Neutrophil (primary cell): ENCODE results near the gene SLX4IP.

Experiments used
- H3K27ac ChIP-seq: fragments of 200-600 bp; sonication (generic); 2 replicates; pipeline ENCODE4 v1.5.1; 2016; ENCODE audit warnings: mild to moderate bottlenecking, moderate library complexity
- H3K27me3 ChIP-seq: fragments of 200-600 bp; sonication (generic); 2 replicates; pipeline ENCODE4 v1.6.0; 2016; ENCODE audit warnings: mild to moderate bottlenecking
- H3K36me3 ChIP-seq: fragments of 200-600 bp; sonication (generic); 2 replicates; pipeline ENCODE4 v1.5.1; 2017
- H3K4me1 ChIP-seq, 2 experiments: fragments of 200-600 bp in 1 of 2; sonication (generic) in 1 of 2; 1 replicate in 1 of 2; 2 replicates in 1 of 2; pipeline versions ENCODE4 v1.5.1 to v1.6.1; 2013 to 2016; ENCODE audit warnings: low read depth in 1 of 2, low read length in 1 of 2, mild to moderate bottlenecking in 1 of 2, moderate library complexity in 1 of 2; ENCODE audit not compliant: control insufficient read depth in 1 of 2, insufficient read depth in 1 of 2
- H3K4me3 ChIP-seq, 2 experiments: fragments of 200-600 bp in 1 of 2; sonication (generic) in 1 of 2; 1 replicate in 1 of 2; 2 replicates in 1 of 2; pipeline ENCODE4 v1.5.1; 2013 to 2016; ENCODE audit warnings: low read depth in 1 of 2, low read length in 1 of 2, mild to moderate bottlenecking in 1 of 2, moderate library complexity in 1 of 2
- H3K9me3 ChIP-seq: fragments of 200-600 bp; sonication (generic); 2 replicates; pipeline ENCODE4 v1.5.1; 2016
- TF ChIP-seq, protein P1 (sequence below): fragments of 200-600 bp; sonication (generic); IDR thresholded peaks from 2 replicates; pipeline ENCODE4 v1.5.1; 2016; ENCODE audit warnings: antibody characterized with exemption

The SLX4IP gene

DNA sequence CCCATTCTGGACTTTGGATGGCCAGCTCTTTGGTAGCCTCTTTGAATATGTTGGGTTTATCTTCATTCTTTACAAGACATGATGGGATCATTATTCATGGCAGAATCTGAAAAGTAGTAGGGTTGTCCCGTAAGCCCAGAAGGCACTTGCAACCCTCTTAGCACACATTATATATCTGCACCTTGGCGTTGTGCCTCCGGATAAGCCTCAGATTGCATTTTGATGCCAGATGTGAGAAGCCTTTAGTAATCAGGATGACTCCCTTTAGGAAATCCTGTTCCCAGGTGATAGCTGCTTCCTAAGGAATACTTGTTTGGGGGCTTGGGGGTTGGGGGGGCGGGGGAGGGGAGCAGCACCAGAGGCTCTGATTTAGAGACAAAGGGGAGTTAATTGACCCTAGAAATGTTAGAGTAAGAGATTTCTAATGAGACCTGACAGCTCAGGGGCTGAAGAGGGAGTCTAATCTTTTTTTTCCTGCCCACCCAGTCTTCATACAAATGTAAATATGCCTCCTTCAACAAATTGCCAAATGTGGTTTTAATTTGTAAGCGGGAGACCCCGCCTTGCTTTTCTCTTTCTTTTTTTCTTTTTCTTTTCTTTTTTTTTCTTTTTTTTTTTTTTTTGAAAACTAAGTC, 183.6 kb downstream of the SLX4IP start:
- H3K4me1 ChIP-seq: no peaks in the 10 kb centered on the region
- no peak overlapping the region for H3K27ac ChIP-seq
- TF ChIP-seq, protein P1, sequence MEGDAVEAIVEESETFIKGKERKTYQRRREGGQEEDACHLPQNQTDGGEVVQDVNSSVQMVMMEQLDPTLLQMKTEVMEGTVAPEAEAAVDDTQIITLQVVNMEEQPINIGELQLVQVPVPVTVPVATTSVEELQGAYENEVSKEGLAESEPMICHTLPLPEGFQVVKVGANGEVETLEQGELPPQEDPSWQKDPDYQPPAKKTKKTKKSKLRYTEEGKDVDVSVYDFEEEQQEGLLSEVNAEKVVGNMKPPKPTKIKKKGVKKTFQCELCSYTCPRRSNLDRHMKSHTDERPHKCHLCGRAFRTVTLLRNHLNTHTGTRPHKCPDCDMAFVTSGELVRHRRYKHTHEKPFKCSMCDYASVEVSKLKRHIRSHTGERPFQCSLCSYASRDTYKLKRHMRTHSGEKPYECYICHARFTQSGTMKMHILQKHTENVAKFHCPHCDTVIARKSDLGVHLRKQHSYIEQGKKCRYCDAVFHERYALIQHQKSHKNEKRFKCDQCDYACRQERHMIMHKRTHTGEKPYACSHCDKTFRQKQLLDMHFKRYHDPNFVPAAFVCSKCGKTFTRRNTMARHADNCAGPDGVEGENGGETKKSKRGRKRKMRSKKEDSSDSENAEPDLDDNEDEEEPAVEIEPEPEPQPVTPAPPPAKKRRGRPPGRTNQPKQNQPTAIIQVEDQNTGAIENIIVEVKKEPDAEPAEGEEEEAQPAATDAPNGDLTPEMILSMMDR: no peak
- H3K27me3 ChIP-seq: no peaks in the 10 kb centered on the region
- no peak overlapping the region for H3K4me3 ChIP-seq
- no peaks in the 10 kb centered on the region for H3K9me3 ChIP-seq
- peaks cover 5% of the 10 kb centered on the region for H3K36me3 ChIP-seq

DNA sequence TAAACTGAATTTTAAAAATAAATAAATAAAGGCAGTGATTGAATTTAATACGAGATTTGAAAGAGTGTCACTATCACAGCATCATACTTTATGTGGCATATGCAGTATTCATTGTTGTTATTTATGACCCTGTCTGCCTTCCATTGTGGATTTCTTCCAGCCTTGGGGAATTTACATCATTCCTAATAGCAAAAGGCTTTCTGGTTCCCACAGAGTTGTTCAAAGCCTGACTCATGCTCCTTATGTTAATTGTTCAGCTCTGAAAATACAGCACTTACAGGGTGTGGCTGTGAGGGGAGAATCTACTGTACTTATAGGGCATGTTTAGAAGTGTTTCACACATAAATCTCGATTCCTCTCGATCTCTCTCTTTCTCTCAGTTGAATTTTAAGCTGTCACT, 184.3 kb downstream of the SLX4IP start:
- Histone ChIP-seq H3K9me3 (no peaks in the 10 kb centered on the region), H3K36me3 (peaks cover 6% of the 10 kb centered on the region), H3K27ac (no peak overlapping the region), H3K4me1 (no peaks in the 10 kb centered on the region), H3K27me3 (no peaks in the 10 kb centered on the region), H3K4me3 (no peak overlapping the region)
- TF ChIP-seq, protein P1: no peak

DNA sequence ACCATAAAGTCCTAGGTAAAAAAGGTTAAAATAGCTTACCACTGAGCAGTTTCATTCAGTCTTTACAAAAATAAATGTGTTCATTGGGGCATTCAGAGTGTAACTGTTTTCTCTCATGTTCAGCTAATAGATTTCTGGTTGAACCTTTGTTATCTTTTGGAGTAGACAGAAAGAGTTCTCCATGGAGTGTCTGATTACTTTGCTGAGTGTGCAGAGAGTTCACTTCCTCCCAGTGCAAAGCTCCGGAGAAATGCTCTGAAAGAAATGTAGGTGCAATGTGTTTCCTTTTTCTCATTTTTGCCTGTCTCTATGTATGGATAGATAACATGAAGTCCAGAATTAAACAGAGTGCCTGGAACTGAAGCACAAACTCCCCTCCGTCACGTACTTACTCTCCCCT, 186.0 kb downstream of the SLX4IP start:
- TF ChIP-seq, protein P1: no peak
- Histone ChIP-seq H3K27ac (no peak overlapping the region), H3K27me3 (no peaks in the 10 kb centered on the region), H3K36me3 (peaks cover 6% of the 10 kb centered on the region), H3K4me3 (no peak overlapping the region), H3K9me3 (no peaks in the 10 kb centered on the region), H3K4me1 (no peaks in the 10 kb centered on the region)

DNA sequence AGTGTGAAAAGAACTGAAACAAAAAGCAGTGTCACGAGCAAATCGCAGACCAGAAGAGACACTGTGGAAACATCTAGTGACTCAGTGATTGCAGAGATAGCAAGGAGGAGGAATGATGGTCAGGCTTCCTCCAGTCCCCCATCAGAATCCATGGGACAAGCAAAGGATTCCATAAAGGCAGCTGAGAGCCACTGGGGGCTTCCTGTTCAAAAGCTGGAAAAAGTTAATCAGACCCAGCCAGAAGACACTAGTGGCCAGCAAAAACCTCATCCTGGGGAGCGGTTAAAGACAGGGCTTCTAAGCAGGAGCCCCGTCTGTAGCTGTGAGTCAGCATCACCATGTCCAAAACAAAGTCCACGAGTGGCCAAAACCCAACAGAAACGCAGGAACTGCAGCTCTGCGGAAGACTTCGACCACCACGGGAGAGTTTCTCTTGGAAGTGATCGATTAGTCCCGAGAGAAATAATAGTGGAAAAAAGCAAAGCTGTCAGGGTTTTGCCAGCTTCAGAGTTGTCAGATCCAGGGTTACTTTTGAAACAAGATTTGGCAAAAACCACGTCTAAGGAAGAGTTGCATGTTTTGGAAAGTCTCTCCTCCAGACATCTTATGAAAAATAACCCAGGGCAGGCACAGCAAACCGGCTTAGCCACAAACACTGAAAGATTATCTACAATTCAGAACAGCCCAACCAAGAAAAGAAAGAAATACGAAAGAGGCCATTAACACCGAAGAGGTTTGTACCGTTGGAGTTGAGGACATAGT, 187.7 kb downstream of the SLX4IP start:
- TF ChIP-seq, protein P1: no peak
- Histone ChIP-seq H3K9me3 (no peaks in the 10 kb centered on the region), H3K27me3 (no peaks in the 10 kb centered on the region), H3K4me1 (no peaks in the 10 kb centered on the region), H3K4me3 (no peak overlapping the region), H3K27ac (no peak overlapping the region), H3K36me3 (peaks cover 6% of the 10 kb centered on the region)

DNA sequence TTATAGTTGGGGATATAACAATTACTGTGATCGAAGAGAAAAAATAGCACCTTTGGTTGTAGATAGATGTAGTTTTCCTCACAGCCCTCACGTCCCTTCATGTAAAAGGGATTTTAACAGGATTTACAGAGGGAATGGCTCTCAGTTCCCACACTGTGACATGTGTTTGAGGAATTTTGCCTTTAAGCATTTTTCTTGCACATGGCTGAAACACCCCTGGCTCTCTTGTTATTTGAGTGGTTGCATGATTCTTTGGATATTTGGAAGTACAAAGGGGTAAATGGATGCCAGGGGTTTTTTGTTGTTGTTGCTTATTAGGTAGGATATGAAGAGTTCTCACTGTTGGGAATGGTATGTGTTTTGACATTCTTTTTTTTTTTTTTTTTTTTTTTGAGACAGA, 190.5 kb downstream of the SLX4IP start:
- TF ChIP-seq, protein P1: no peak
- peaks cover 6% of the 10 kb centered on the region for H3K36me3 ChIP-seq
- H3K27ac ChIP-seq: no peak overlapping the region
- H3K9me3 ChIP-seq: no peaks in the 10 kb centered on the region
- no peaks in the 10 kb centered on the region for H3K4me1 ChIP-seq
- no peaks in the 10 kb centered on the region for H3K27me3 ChIP-seq
- H3K4me3 ChIP-seq: no peak overlapping the region
